H1 (cell line): ENCODE measurements around the gene ARHGAP6. TPM values are rescaled to one million over a fixed set of nuclear protein-coding genes. Genes with fewer than 3 reads are reported as not detected.

Experiments used
- CBX8 ChIP-seq: fragments of 300-800, 300-1000 bp; sonication (generic); IDR thresholded peaks from 2 replicates; pipeline ENCODE4 v1.7.1; 2016; ENCODE audit warnings: low read depth, low read length, borderline replicate concordance
- NRF1 ChIP-seq: IDR thresholded peaks from 2 replicates; pipeline ENCODE4 v1.6.1; 2011; ENCODE audit warnings: mild to moderate bottlenecking, low read depth, low read length, improper control_type of control experiment
- POLR2A ChIP-seq, 2 experiments: IDR thresholded peaks; 1 replicate in 1 of 2; 2 replicates in 1 of 2; pipeline ENCODE4 v1.6.1; 2011; ENCODE audit warnings: low read depth in 2 of 2, low read length in 2 of 2, mild to moderate bottlenecking in 2 of 2; ENCODE audit errors: control extremely low read depth in 1 of 2
- SP4 ChIP-seq: IDR thresholded peaks from 2 replicates; pipeline ENCODE4 v1.6.1; 2012; ENCODE audit warnings: low read length, inconsistent platforms
- TBP ChIP-seq: IDR thresholded peaks from 2 replicates; pipeline ENCODE4 v1.6.1; 2011; ENCODE audit warnings: low read depth, low read length, improper control_type of control experiment
- TCF12 ChIP-seq: IDR thresholded peaks from 2 replicates; pipeline ENCODE4 v1.6.1; 2011; ENCODE audit warnings: low read depth, mild to moderate bottlenecking, low read length
- polyA plus RNA-seq, 7 experiments: library from polyadenylated mRNA; depleted of rRNA in 3 of 7; stranded (reverse) in 5 of 7; unstranded in 2 of 7; fragments of >200 nt in 5 of 7; fragments of 200-250 nt in 2 of 7; gene quantifications; 1 replicate in 5 of 7; 2 replicates in 1 of 7; 4 replicates in 1 of 7; pipeline versions ENCODE4 v1.2.1 to v1.2.3, GENCODE V29; 2011 to 2013; ENCODE audit warnings: missing spikeins in 2 of 7, mixed read lengths in 2 of 7
- total RNA-seq: library from RNA; stranded (reverse); fragmentation: NEBNext Ultra II Directional; extraction: Animal tissue kit (Norgen Biotek cat#: 25700); gene quantifications from 2 replicates; pipeline ENCODE4 v1.2.1, GENCODE V29; 2021
- TF ChIP-seq, protein P1 (sequence below): fragments of 300-600 bp; sonication (generic); IDR thresholded peaks from 2 replicates; pipeline ENCODE4 v1.7.1; 2012; ENCODE audit warnings: low read length, moderate library complexity, mild to moderate bottlenecking, inconsistent platforms; ENCODE audit not compliant: insufficient replicate concordance
- TF ChIP-seq, protein P2 (sequence below), 3 experiments: IDR thresholded peaks; 1 replicate in 2 of 3; 2 replicates in 1 of 3; pipeline versions ENCODE4 v1.5.1 to v1.6.1; 2011; ENCODE audit warnings: low read length in 3 of 3, mild to moderate bottlenecking in 3 of 3, inconsistent platforms in 2 of 3, low read depth in 1 of 3, moderate library complexity in 1 of 3; ENCODE audit not compliant: insufficient read depth in 1 of 3; ENCODE audit errors: control extremely low read depth in 1 of 3
- TF ChIP-seq, protein P3 (sequence below): IDR thresholded peaks from 2 replicates; pipeline ENCODE4 v1.6.1; 2011; ENCODE audit warnings: low read length, improper control_type of control experiment

Gene ARHGAP6
- total and polyA plus RNA-seq, 2 of the 8 experiments (the other 6 are each of a cell fraction or from before 2014, with no cell fraction given) = 0.35 to 0.82 TPM

DNA sequence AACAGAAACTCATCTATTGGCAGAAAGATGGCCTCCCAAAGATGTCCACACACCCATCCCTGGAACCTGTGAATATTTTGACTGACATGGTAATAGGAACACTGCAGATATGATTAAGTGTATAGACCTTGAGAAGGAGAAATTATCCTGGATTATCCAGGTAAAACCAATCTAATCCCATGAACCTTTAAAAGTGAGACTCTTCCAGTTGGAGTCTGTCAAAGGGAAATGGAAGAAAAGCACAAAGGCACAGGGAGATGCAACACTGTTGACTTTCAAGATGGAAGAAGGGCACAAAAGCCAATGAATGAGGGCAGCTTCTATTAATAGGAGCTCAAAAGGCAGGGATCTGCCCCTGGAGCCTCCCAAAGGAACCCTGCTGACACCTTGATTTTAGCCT is 289.6 kb downstream of the ARHGAP6 start (continued):
- TF ChIP-seq, protein P1, sequence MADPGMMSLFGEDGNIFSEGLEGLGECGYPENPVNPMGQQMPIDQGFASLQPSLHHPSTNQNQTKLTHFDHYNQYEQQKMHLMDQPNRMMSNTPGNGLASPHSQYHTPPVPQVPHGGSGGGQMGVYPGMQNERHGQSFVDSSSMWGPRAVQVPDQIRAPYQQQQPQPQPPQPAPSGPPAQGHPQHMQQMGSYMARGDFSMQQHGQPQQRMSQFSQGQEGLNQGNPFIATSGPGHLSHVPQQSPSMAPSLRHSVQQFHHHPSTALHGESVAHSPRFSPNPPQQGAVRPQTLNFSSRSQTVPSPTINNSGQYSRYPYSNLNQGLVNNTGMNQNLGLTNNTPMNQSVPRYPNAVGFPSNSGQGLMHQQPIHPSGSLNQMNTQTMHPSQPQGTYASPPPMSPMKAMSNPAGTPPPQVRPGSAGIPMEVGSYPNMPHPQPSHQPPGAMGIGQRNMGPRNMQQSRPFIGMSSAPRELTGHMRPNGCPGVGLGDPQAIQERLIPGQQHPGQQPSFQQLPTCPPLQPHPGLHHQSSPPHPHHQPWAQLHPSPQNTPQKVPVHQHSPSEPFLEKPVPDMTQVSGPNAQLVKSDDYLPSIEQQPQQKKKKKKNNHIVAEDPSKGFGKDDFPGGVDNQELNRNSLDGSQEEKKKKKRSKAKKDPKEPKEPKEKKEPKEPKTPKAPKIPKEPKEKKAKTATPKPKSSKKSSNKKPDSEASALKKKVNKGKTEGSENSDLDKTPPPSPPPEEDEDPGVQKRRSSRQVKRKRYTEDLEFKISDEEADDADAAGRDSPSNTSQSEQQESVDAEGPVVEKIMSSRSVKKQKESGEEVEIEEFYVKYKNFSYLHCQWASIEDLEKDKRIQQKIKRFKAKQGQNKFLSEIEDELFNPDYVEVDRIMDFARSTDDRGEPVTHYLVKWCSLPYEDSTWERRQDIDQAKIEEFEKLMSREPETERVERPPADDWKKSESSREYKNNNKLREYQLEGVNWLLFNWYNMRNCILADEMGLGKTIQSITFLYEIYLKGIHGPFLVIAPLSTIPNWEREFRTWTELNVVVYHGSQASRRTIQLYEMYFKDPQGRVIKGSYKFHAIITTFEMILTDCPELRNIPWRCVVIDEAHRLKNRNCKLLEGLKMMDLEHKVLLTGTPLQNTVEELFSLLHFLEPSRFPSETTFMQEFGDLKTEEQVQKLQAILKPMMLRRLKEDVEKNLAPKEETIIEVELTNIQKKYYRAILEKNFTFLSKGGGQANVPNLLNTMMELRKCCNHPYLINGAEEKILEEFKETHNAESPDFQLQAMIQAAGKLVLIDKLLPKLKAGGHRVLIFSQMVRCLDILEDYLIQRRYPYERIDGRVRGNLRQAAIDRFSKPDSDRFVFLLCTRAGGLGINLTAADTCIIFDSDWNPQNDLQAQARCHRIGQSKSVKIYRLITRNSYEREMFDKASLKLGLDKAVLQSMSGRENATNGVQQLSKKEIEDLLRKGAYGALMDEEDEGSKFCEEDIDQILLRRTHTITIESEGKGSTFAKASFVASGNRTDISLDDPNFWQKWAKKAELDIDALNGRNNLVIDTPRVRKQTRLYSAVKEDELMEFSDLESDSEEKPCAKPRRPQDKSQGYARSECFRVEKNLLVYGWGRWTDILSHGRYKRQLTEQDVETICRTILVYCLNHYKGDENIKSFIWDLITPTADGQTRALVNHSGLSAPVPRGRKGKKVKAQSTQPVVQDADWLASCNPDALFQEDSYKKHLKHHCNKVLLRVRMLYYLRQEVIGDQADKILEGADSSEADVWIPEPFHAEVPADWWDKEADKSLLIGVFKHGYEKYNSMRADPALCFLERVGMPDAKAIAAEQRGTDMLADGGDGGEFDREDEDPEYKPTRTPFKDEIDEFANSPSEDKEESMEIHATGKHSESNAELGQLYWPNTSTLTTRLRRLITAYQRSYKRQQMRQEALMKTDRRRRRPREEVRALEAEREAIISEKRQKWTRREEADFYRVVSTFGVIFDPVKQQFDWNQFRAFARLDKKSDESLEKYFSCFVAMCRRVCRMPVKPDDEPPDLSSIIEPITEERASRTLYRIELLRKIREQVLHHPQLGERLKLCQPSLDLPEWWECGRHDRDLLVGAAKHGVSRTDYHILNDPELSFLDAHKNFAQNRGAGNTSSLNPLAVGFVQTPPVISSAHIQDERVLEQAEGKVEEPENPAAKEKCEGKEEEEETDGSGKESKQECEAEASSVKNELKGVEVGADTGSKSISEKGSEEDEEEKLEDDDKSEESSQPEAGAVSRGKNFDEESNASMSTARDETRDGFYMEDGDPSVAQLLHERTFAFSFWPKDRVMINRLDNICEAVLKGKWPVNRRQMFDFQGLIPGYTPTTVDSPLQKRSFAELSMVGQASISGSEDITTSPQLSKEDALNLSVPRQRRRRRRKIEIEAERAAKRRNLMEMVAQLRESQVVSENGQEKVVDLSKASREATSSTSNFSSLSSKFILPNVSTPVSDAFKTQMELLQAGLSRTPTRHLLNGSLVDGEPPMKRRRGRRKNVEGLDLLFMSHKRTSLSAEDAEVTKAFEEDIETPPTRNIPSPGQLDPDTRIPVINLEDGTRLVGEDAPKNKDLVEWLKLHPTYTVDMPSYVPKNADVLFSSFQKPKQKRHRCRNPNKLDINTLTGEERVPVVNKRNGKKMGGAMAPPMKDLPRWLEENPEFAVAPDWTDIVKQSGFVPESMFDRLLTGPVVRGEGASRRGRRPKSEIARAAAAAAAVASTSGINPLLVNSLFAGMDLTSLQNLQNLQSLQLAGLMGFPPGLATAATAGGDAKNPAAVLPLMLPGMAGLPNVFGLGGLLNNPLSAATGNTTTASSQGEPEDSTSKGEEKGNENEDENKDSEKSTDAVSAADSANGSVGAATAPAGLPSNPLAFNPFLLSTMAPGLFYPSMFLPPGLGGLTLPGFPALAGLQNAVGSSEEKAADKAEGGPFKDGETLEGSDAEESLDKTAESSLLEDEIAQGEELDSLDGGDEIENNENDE = no peak
- TF ChIP-seq, protein P2, sequence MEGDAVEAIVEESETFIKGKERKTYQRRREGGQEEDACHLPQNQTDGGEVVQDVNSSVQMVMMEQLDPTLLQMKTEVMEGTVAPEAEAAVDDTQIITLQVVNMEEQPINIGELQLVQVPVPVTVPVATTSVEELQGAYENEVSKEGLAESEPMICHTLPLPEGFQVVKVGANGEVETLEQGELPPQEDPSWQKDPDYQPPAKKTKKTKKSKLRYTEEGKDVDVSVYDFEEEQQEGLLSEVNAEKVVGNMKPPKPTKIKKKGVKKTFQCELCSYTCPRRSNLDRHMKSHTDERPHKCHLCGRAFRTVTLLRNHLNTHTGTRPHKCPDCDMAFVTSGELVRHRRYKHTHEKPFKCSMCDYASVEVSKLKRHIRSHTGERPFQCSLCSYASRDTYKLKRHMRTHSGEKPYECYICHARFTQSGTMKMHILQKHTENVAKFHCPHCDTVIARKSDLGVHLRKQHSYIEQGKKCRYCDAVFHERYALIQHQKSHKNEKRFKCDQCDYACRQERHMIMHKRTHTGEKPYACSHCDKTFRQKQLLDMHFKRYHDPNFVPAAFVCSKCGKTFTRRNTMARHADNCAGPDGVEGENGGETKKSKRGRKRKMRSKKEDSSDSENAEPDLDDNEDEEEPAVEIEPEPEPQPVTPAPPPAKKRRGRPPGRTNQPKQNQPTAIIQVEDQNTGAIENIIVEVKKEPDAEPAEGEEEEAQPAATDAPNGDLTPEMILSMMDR (IDR thresholded peaks at IDR 0.05; ENCODE audit: control extremely low read depth in 1 of 3, insufficient read depth in 1 of 3, low read depth in 1 of 3, low read length in 3 of 3) = no peak
- no peak for TF ChIP-seq TBP
- TF ChIP-seq TCF12 = no peak
- no peak for TF ChIP-seq POLR2A (IDR thresholded peaks at IDR 0.05; ENCODE audit: control extremely low read depth in 1 of 2, low read depth in 2 of 2, low read length in 2 of 2)
- no peak for TF ChIP-seq SP4
- TF ChIP-seq, protein P3, sequence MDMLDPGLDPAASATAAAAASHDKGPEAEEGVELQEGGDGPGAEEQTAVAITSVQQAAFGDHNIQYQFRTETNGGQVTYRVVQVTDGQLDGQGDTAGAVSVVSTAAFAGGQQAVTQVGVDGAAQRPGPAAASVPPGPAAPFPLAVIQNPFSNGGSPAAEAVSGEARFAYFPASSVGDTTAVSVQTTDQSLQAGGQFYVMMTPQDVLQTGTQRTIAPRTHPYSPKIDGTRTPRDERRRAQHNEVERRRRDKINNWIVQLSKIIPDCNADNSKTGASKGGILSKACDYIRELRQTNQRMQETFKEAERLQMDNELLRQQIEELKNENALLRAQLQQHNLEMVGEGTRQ = no peak
- no peak for TF ChIP-seq CBX8
- no peak for TF ChIP-seq NRF1
